Measurements from ENCODE around the gene KCNQ1. TPM values are rescaled to one million over a fixed set of nuclear protein-coding genes. Genes with fewer than 3 reads are reported as not detected.

KCNQ1 gene
- total RNA-seq, 1 experiment from 2014 or later = 2.3 TPM

GRCh38 chr11:2539371-2540222, 94.8 kb downstream of the KCNQ1 start:
- no peak overlapping the region for H2BK5ac ChIP-seq (ENCODE audit: insufficient read length, low read length)
- Mint-ChIP-seq H3K27ac (no peak overlapping the region), H3K4me1 (no peaks in the 10 kb centered on the region), H3K36me3 (ENCODE audit: insufficient read depth in 1 of 3, low read depth in 3 of 3) (no peaks in the 10 kb centered on the region), H3K4me3 (no peak overlapping the region), H3K9me3 (no peaks in the 10 kb centered on the region), H3K27me3 (ENCODE audit: low read depth) (peaks cover 95% of the 10 kb centered on the region)
- no peak overlapping the region for H3T11ph ChIP-seq (ENCODE audit: low read length)
- no peak overlapping the region for H2BK15ac ChIP-seq (ENCODE audit: low read depth, low read length)
- H3K27ac ChIP-seq (ENCODE audit: insufficient read length, low read depth, low read length) = no peak overlapping the region
- no peak for DNase-seq
- H2AFZ ChIP-seq (ENCODE audit: low read length) = no peak overlapping the region
- H3K4ac ChIP-seq (ENCODE audit: low read depth, low read length) = no peak overlapping the region
- no peak for TF ChIP-seq CTCF (conservative IDR thresholded peaks at IDR 0.05)
- no peak overlapping the region for H3K56ac ChIP-seq (ENCODE audit: insufficient read length, low read depth, low read length)
- H3K4me2 ChIP-seq (ENCODE audit: insufficient read depth, insufficient read length, low read length) = no peak overlapping the region
- no peak overlapping the region for H2BK20ac ChIP-seq (ENCODE audit: low read depth, low read length, poor library complexity, severe bottlenecking)
- WGBS (ENCODE audit: extremely low coverage, insufficient read length, low lambda C conversion rate) = no CpG with 5 or more reads among the region's 34 CpGs
- H2BK12ac ChIP-seq (ENCODE audit: insufficient read length, low read depth, low read length) = no peak overlapping the region
- no peak overlapping the region for H4K5ac ChIP-seq (ENCODE audit: insufficient read length, low read depth, low read length)
- H3K9ac ChIP-seq (ENCODE audit: extremely low read depth, insufficient read length, low read length) = no peak overlapping the region
- H3K23me2 ChIP-seq (ENCODE audit: insufficient read length, low read depth, low read length, poor library complexity, severe bottlenecking) = no peaks in the 10 kb centered on the region
- H2AK5ac ChIP-seq (ENCODE audit: insufficient read length, low read length) = no peak overlapping the region
- H3K79me2 ChIP-seq (ENCODE audit: insufficient read depth, low read length) = no peaks in the 10 kb centered on the region
- H3K23ac ChIP-seq (ENCODE audit: insufficient read length, low read depth, low read length) = no peak overlapping the region
- no peak overlapping the region for H2BK120ac ChIP-seq (ENCODE audit: low read depth, low read length, poor library complexity, severe bottlenecking)
- no peak overlapping the region for H4K91ac ChIP-seq (ENCODE audit: insufficient read length, low read depth, low read length)
- no peaks in the 10 kb centered on the region for H3K9me3 ChIP-seq (ENCODE audit: control insufficient read depth, low read depth, low read length)
- H3K14ac ChIP-seq (ENCODE audit: insufficient read depth, low read length) = no peak overlapping the region; the same call in 1 of the 2 replicates
- H4K8ac ChIP-seq (replicated peaks; ENCODE audit: insufficient read length, low read depth, low read length) = no peak overlapping the region
- H3K4me1 ChIP-seq (ENCODE audit: insufficient read depth, low read length) = no peaks in the 10 kb centered on the region
- H4K20me1 ChIP-seq (ENCODE audit: control insufficient read depth, insufficient read depth, insufficient read length) = no peaks in the 10 kb centered on the region
- no peak overlapping the region for H3K18ac ChIP-seq (ENCODE audit: insufficient read length, low read depth, low read length)
- H3K79me1 ChIP-seq (ENCODE audit: insufficient read depth, low read depth, low read length, poor library complexity, severe bottlenecking) = no peaks in the 10 kb centered on the region
- H3K27me3 ChIP-seq (ENCODE audit: insufficient read depth, low read length) = peaks cover 2% of the 10 kb centered on the region; the same call in 1 of the 2 replicates

Data from H9 (cell line).